ENCODE data around the gene DLG2. TPM values are rescaled to one million over a fixed set of nuclear protein-coding genes. Genes with fewer than 3 reads are reported as not detected.
"Not testable (repeated sequence)": the region's sequence is repeated elsewhere in the genome, so short reads cannot be mapped to it uniquely, and the experiment has no call there.

Gene DLG2
- total RNA-seq, 2 donors from 2014 or later, result 1.9 to 3.2 TPM

DNA sequence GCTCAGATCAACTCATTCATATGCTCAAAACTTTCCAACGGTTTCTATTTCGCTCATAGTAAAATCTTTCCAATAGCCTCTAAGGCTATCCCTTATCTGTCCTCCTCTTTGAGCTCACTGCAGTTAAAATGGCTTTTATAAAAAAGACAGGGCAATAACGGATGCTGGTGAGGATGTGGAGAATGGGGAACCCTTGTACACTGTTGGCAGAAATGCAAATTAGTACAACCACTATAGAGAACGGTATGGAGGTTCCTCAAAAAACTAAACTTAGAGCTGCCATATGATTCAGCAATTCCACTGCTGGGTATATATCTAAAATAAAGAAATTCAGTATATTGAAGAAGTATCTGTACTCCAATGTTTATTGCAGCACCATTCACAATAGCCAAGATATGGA is 345.6 kb downstream of the DLG2 start:
- DNase-seq (no peak), ATAC-seq (no peak)
- intact Hi-C loops (cut with DNase I, micrococcal nuclease), result no loop called here

GRCh38 chr11:85279267-85279666 is 347.9 kb downstream of the DLG2 start:
- no peak for ATAC-seq
- DNase-seq, result no peak
- intact Hi-C loops (cut with DNase I, micrococcal nuclease), result no loop called here

GRCh38 chr11:85277693-85278092 is 349.5 kb downstream of the DLG2 start:
- intact Hi-C loops (cut with DNase I, micrococcal nuclease), result no loop called here
- DNase-seq (no peak), ATAC-seq (no peak)

- ATAC-seq (no peak), DNase-seq (no peak)
- intact Hi-C loops (cut with DNase I, micrococcal nuclease), result no loop called here
Observed at GRCh38 chr11:85276332-85276731, 350.8 kb downstream of the DLG2 start.

- intact Hi-C loops (cut with DNase I, micrococcal nuclease); DNase-seq; ATAC-seq: not testable (repeated sequence)
Observed at GRCh38 chr11:85270315-85270714, 356.8 kb downstream of the DLG2 start.

GRCh38 chr11:85269109-85269508 is 358.0 kb downstream of the DLG2 start:
- DNase-seq (no peak), ATAC-seq (no peak)
- intact Hi-C loops (cut with DNase I, micrococcal nuclease), result no loop called here

- intact Hi-C loops (cut with DNase I, micrococcal nuclease), result no loop called here
- no peak for DNase-seq
- no peak for ATAC-seq
Observed at GRCh38 chr11:85266646-85267045, 360.5 kb downstream of the DLG2 start.

- intact Hi-C loops (cut with DNase I, micrococcal nuclease), result no loop called here
- ATAC-seq (no peak), DNase-seq (no peak)
Observed at GRCh38 chr11:85263328-85263727, 363.8 kb downstream of the DLG2 start.

- ATAC-seq (no peak), DNase-seq (no peak)
- intact Hi-C loops (cut with DNase I, micrococcal nuclease), result no loop called here
Observed at GRCh38 chr11:85257837-85258236, 369.3 kb downstream of the DLG2 start.

- ATAC-seq (no peak), DNase-seq (no peak)
- intact Hi-C loops (cut with DNase I, micrococcal nuclease), result no loop called here
Observed at GRCh38 chr11:85256433-85256832, 370.7 kb downstream of the DLG2 start.

GRCh38 chr11:85249482-85249881 is 377.7 kb downstream of the DLG2 start:
- intact Hi-C loops (cut with DNase I, micrococcal nuclease), result no loop called here
- DNase-seq (no peak), ATAC-seq (no peak)

GRCh38 chr11:85247797-85248196 is 379.3 kb downstream of the DLG2 start:
- ATAC-seq (no peak), DNase-seq (no peak)
- intact Hi-C loops (cut with DNase I, micrococcal nuclease), result no loop called here

DNA sequence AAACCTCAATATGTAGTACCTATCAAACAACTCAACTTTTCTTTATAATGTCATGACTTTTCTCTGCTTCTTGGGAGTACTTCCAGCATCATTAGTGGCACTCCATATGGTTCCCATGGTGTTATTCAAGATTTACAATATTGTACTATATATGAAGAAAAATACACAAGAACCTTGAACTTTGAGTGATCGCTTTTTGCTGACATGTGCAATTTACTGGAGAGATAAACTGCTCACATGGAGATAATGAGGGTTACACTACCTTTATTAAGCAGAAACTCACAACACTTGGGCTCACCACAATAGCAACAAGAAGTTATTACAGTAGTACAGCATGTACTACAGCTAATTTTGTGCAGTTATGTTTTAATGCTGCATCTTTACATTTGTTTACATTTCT is 388.2 kb downstream of the DLG2 start:
- intact Hi-C loops (cut with DNase I, micrococcal nuclease), result no loop called here
- no peak for DNase-seq

DNA sequence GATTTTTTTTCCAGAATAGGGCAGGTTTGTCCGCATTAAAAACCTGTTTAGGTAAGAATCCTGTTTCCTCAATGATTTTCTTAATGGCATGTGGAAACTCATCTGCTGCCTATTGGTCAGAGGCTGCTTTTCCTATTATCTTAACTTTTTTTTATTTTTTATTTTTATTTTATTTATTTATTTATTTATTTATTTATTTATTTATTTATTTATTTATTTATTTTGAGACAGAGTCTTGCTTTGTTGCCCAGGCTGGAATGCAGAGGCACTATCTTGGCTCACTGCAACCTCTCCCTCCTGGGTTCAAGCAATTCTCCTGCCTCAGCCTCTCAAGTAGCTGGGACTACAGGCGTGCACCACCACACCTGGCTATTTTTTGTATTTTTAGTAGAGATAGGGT is 389.1 kb downstream of the DLG2 start:
- intact Hi-C loops (cut with DNase I, micrococcal nuclease); DNase-seq; ATAC-seq: not testable (repeated sequence)

More for the DNA sequence above, 388.2 kb downstream of the DLG2 start:
- no peak for ATAC-seq

- ATAC-seq (no peak), DNase-seq (no peak)
- intact Hi-C loops (cut with DNase I, micrococcal nuclease), result no loop called here
Observed at GRCh38 chr11:85236211-85236610, 390.9 kb downstream of the DLG2 start.

GRCh38 chr11:85232559-85232958 is 394.6 kb downstream of the DLG2 start:
- DNase-seq (no peak), ATAC-seq (no peak)
- intact Hi-C loops (cut with DNase I, micrococcal nuclease), result no loop called here

DNA sequence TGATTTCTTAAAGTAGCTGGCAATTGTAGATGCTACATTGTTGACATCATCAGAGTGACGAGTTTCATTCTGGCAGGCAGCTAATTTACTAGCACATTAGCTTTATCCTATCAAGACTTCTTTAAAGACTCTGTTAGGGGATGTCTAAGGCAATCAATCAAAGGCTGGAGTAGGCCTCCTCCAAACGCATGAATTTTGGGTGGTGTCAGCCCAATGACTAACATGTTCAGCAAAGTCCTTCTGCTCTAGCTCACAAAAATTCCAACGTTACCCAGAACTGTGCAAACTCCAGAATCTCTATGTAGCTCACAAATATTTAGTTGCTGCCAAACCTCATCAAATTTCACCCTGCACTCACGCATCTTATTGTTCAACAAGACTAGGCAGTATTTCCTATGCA is 395.6 kb downstream of the DLG2 start:
- intact Hi-C loops (cut with DNase I, micrococcal nuclease), result no loop called here
- no peak for ATAC-seq
- DNase-seq, result no peak

DNA sequence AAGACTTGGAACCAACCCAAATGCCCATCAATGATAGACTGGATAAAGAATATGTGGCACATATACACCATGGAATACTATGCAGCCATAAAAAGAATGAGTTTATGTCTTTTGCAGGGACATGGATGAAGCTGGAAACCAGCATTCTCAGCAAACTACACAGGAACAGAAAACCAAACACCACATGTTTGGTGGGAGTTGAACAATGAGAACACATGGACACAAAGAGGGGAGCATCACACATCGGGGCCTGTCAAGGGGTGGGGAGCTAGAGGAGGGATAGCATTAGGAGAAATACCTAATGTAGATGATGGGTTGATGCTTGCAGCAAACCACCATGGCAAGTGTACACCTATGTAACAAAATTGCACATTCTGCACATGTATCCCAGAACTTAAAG is 397.4 kb downstream of the DLG2 start:
- intact Hi-C loops (cut with DNase I, micrococcal nuclease); ATAC-seq; DNase-seq: not testable (repeated sequence)

DNA sequence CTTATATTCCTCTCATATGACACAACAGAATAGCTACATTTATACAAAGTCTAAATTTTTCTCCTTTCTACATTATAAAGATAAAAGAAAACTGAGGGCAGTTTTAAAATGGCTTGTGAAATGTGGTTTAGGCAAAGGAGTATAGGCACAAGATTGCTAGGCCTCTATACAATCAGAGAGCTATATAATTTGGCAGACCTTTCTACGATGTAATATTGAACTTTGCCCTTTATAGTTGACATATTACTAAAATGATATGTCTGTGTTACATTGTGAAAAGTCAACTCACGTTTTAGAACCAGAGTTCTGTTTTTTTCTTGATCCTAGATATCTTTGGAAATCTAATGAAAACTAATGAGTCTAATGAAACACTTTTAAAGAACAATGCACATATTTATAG is 430.2 kb downstream of the DLG2 start:
- intact Hi-C loops (cut with DNase I, micrococcal nuclease), result no loop called here
- DNase-seq, result no peak
- peak; percentile 99 for ATAC-seq

DNA sequence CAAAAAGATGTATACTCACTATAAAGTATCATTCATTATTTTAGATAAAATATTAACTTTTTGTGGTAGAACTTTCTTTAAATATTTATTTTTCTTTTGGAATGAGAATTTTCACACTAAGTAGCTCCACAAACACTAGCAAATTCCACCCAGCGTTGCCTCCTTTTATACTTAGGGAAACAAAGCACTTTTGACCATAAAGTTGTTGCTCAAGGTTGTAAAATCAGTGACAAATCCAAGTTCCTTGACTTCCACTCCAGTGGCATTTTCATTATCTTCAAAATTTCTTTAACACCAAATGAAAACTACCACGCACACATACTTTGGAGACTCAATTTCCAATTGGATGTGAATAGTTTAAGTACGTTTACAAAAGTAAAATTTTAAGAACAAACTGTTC is 431.2 kb downstream of the DLG2 start:
- DNase-seq, result no peak
- ATAC-seq, result peak; percentile 71
- intact Hi-C loops (cut with DNase I, micrococcal nuclease), result no loop called here

DNA sequence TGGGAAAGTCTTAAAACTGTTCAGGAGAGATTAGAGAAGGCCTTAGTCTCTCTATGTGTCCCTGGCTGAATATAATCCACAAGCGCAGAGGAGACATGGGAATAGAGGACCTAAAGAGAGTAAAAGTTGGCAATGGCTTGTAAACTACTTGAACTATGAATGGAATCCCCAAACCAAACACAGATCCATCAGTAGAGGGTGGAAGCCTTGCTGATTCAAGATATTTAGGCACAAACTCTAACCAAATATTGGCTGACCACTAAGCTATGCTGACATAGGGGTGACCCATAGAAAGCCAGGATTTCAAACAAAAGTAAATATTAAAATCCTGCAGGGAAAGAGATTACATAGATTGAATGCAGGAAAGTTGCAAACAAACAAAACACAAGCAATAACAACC is 439.2 kb downstream of the DLG2 start:
- no peak for DNase-seq
- ATAC-seq, result no peak
- intact Hi-C loops (cut with DNase I, micrococcal nuclease), result no loop called here

GRCh38 chr11:85184721-85185120 is 442.4 kb downstream of the DLG2 start:
- ATAC-seq, result no peak
- intact Hi-C loops (cut with DNase I, micrococcal nuclease), result no loop called here
- no peak for DNase-seq
